Panc1 (cell line): Measurements from ENCODE around the gene ZRANB3. TPM values are rescaled to one million over a fixed set of nuclear protein-coding genes. Genes with fewer than 3 reads are reported as not detected.

Source experiments
- ATAC-seq: fragments of 200-7000 bp; cut with Tn5 transposase; 2 replicates; pipeline ENCODE4 v1.9.1; 2020; ENCODE audit warnings: mild to moderate bottlenecking, moderate library complexity
- BruUV-seq: library from RNA; stranded (reverse); fragments of 400-500 nt; replicated peaks from 2 replicates; lab custom pipeline; 2021; lab: Mats Ljungman, UMichigan
- CTCF ChIA-PET: fragments of 300-600 bp; sonication (Branson Sonifier 250); formaldehyde crosslinking; loops from one replicate; lab custom pipeline; 2022; ENCODE audit warnings: antibody characterized with exemption; lab: Charles Lee
- POLR2A ChIA-PET: fragments of 300-600 bp; sonication (Branson Sonifier 250); formaldehyde crosslinking; loops from one replicate; lab custom pipeline; 2022; ENCODE audit warnings: antibody characterized with exemption; lab: Charles Lee
- DNase-seq: peaks from one replicate; pipeline ENCODE4 v3.0.0-alpha.2; 2010; ENCODE audit warnings: low read depth, low spot score
- H3K27ac ChIP-seq: 2 replicates; pipeline ENCODE4 v1.5.1; 2011; ENCODE audit warnings: mild to moderate bottlenecking, low read length, inconsistent platforms
- H3K27me3 ChIP-seq: fragments of 200-500 bp; sonication (Bioruptor generic); 2 replicates; pipeline ENCODE4 v1.6.0; 2014; ENCODE audit warnings: low read length, inconsistent platforms; ENCODE audit not compliant: control insufficient read depth, insufficient read depth
- H3K36me3 ChIP-seq: fragments of 200-500 bp; sonication (Bioruptor generic); 2 replicates; pipeline ENCODE4 v1.5.1; 2014; ENCODE audit warnings: inconsistent platforms, mild to moderate bottlenecking, low read length, moderate library complexity; ENCODE audit not compliant: control insufficient read depth, insufficient read depth
- H3K4me1 ChIP-seq: 2 replicates; pipeline ENCODE4 v1.5.1; 2011; ENCODE audit warnings: inconsistent platforms, mild to moderate bottlenecking, low read length, moderate library complexity; ENCODE audit not compliant: control insufficient read depth, insufficient read depth
- H3K4me3 ChIP-seq, 2 experiments: 2 replicates each; pipeline ENCODE4 v1.5.1; 2011 to 2012; ENCODE audit warnings: low read depth in 2 of 2, low read length in 2 of 2, mild to moderate bottlenecking in 2 of 2, inconsistent platforms in 1 of 2, moderate library complexity in 1 of 2
- H3K9me3 ChIP-seq: fragments of 200-500 bp; sonication (Bioruptor generic); 2 replicates; pipeline ENCODE4 v1.5.1; 2014; ENCODE audit warnings: low read depth, mild to moderate bottlenecking, inconsistent platforms, low read length, moderate library complexity; ENCODE audit not compliant: control insufficient read depth, insufficient read depth
- CTCF ChIP-seq: fragments of 450-650 bp; IDR thresholded peaks from 2 replicates; pipeline ENCODE4 v1.5.1; 2017; ENCODE audit warnings: mild to moderate bottlenecking
- POLR2AphosphoS5 ChIP-seq: IDR thresholded peaks from 2 replicates; pipeline ENCODE4 v1.6.1; 2012; ENCODE audit warnings: mild to moderate bottlenecking, low read depth, low read length, moderate library complexity
- REST ChIP-seq, 2 experiments: IDR thresholded peaks; 2 replicates each; pipeline ENCODE4 v1.6.1; 2011 to 2012; ENCODE audit warnings: low read depth in 2 of 2, control low read depth in 1 of 2, low read length in 1 of 2, mild to moderate bottlenecking in 1 of 2, moderate library complexity in 1 of 2; ENCODE audit not compliant: insufficient read depth in 1 of 2
- SIN3A ChIP-seq: IDR thresholded peaks from 2 replicates; pipeline ENCODE4 v1.6.1; 2012; ENCODE audit warnings: low read depth, mild to moderate bottlenecking, low read length, moderate library complexity, borderline replicate concordance; ENCODE audit not compliant: insufficient read depth
- TCF7L2 ChIP-seq: IDR thresholded peaks from 2 replicates; pipeline ENCODE4 v1.6.1; 2011; ENCODE audit warnings: mild to moderate bottlenecking, low read depth, low read length, inconsistent platforms
- in situ Hi-C: cut with HindIII; loops from 2 replicates; pipeline ENCODE4 v1.10.0; 2016; ENCODE audit warnings: low sequenced_read_pairs, low pct_unique_long_range_greater_than_20kb
- intact Hi-C: fragments of 100-400 bp; cut with micrococcal nuclease; formaldehyde crosslinking; loops from one replicate; pipeline ENCODE4 v1.10.0; 2022; ENCODE audit not compliant: unreplicated experiment
- total RNA-seq: library from RNA; stranded (reverse); gene quantifications from one replicate; pipeline ENCODE4 v1.2.1, GENCODE V29; 2021; ENCODE audit not compliant: unreplicated experiment

The ZRANB3 gene
- total RNA-seq, 1 experiment from 2014 or later, result 11.7 TPM

GRCh38 chr2:135152361-135152760 lies 378.7 kb downstream of the ZRANB3 start:
- BruUV-seq, result no TSS peak
- no peak for ATAC-seq
- no peak overlapping the region for H3K27ac ChIP-seq
- CTCF ChIA-PET, result no interaction called here
- H3K36me3 ChIP-seq, result peaks cover 27% of the 10 kb centered on the region
- H3K27me3 ChIP-seq, result no peaks in the 10 kb centered on the region
- intact Hi-C loops (no loop called here), in situ Hi-C loops (no loop called here)
- H3K4me1 ChIP-seq, result no peaks in the 10 kb centered on the region
- POLR2A ChIA-PET, result no interaction called here
- TF ChIP-seq TCF7L2 (no peak), CTCF (no peak), REST (IDR thresholded peaks at IDR 0.05; ENCODE audit: insufficient read depth in 1 of 2, low read depth in 2 of 2, low read length in 1 of 2) (no peak), SIN3A (no peak)
- H3K4me3 ChIP-seq, result no peak overlapping the region
- DNase-seq, result no peak
- no peaks in the 10 kb centered on the region for H3K9me3 ChIP-seq

- no TSS peak for BruUV-seq
- no peak for DNase-seq
- in situ Hi-C loops (no loop called here), intact Hi-C loops (no loop called here)
- Histone ChIP-seq H3K4me3 (no peak overlapping the region), H3K36me3 (peaks cover 26% of the 10 kb centered on the region), H3K9me3 (no peaks in the 10 kb centered on the region), H3K27me3 (no peaks in the 10 kb centered on the region), H3K27ac (no peak overlapping the region), H3K4me1 (no peaks in the 10 kb centered on the region)
- ChIA-PET POLR2A (no interaction called here), CTCF (no interaction called here)
- no peak for ATAC-seq
- TF ChIP-seq SIN3A (no peak), CTCF (no peak), REST (IDR thresholded peaks at IDR 0.05; ENCODE audit: insufficient read depth in 1 of 2, low read depth in 2 of 2, low read length in 1 of 2) (no peak), POLR2AphosphoS5 (no peak), TCF7L2 (no peak)
These were observed 379.4 kb downstream of the ZRANB3 start for GRCh38 chr2:135151615-135152014.
